ENCODE data around the gene HM13. TPM values are rescaled to one million over a fixed set of nuclear protein-coding genes. Genes with fewer than 3 reads are reported as not detected.

HM13 gene
- total and polyA plus RNA-seq, 2 of the 13 experiments (the other 11 are each of a cell fraction or from before 2014, with no cell fraction given), result 118 to 243 TPM

- TF ChIP-seq ZNF430 (CRISPR knock-in tag; IDR thresholded peaks at IDR 0.05), result peak; percentile 95
- TF ChIP-seq TSC22D2 (CRISPR knock-in tag; IDR thresholded peaks at IDR 0.05; ENCODE audit: borderline replicate concordance), result peak; percentile 81; the same call in 1 of the 2 replicates
- no peak; the same call in none of the 2 replicates for TF ChIP-seq GLI4 (CRISPR knock-in tag; IDR thresholded peaks at IDR 0.05; ENCODE audit: borderline replicate concordance)
- no peak for TF ChIP-seq ZNF432 (CRISPR knock-in tag; IDR thresholded peaks at IDR 0.05; ENCODE audit: borderline replicate concordance)
- 0 out of 2 replicates have a peak, but pooled peaks have one; percentile 66 for TF ChIP-seq FOXM1 (CRISPR knock-in tag; IDR thresholded peaks at IDR 0.05)
- peak; percentile 67; the same call in 1 of the 2 replicates for TF ChIP-seq PBX3 (CRISPR knock-in tag; IDR thresholded peaks at IDR 0.05; ENCODE audit: borderline replicate concordance)
- no peak for TF ChIP-seq ZNF382 (CRISPR knock-in tag; IDR thresholded peaks at IDR 0.05; ENCODE audit: borderline replicate concordance)
- TF ChIP-seq ZNF674 (CRISPR knock-in tag; IDR thresholded peaks at IDR 0.05; ENCODE audit: low read depth), result peak; percentile 97; the same call in 1 of the 2 replicates
- TF ChIP-seq, protein P1, sequence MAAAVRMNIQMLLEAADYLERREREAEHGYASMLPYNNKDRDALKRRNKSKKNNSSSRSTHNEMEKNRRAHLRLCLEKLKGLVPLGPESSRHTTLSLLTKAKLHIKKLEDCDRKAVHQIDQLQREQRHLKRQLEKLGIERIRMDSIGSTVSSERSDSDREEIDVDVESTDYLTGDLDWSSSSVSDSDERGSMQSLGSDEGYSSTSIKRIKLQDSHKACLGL (CRISPR knock-in tag; IDR thresholded peaks at IDR 0.05), result peak; percentile 99
- TF ChIP-seq ZBTB21 (CRISPR knock-in tag; IDR thresholded peaks at IDR 0.05), result 0 out of 2 replicates have a peak, but pooled peaks have one; percentile 11
- peak; percentile 97 for TF ChIP-seq TGIF2 (CRISPR knock-in tag; IDR thresholded peaks at IDR 0.05)
- TF ChIP-seq AGO1 (IDR thresholded peaks at IDR 0.05; ENCODE audit: low read depth, low read length, poor library complexity, severe bottlenecking), result peak; percentile 59
- peak; percentile 96 for TF ChIP-seq ZNF776 (CRISPR knock-in tag; IDR thresholded peaks at IDR 0.05)
- TF ChIP-seq ZNF839 (CRISPR knock-in tag; IDR thresholded peaks at IDR 0.05; ENCODE audit: borderline replicate concordance), result peak; percentile 79; the same call in 1 of the 2 replicates
- TF ChIP-seq, protein P2, sequence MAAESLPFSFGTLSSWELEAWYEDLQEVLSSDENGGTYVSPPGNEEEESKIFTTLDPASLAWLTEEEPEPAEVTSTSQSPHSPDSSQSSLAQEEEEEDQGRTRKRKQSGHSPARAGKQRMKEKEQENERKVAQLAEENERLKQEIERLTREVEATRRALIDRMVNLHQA (CRISPR knock-in tag; IDR thresholded peaks at IDR 0.05), result peak; percentile 28; the same call in 1 of the 2 replicates
- peak; percentile 87 for TF ChIP-seq HDAC2 (CRISPR knock-in tag; IDR thresholded peaks at IDR 0.05)
- TF ChIP-seq BORCS8-MEF2B (CRISPR knock-in tag; IDR thresholded peaks at IDR 0.05), result peak; percentile 71
- TF ChIP-seq FOSL2 (CRISPR knock-in tag; IDR thresholded peaks at IDR 0.05), result peak; percentile 63
- TF ChIP-seq ELF4 (CRISPR knock-in tag; IDR thresholded peaks at IDR 0.05; ENCODE audit: borderline replicate concordance), result peak; percentile 5; the same call in 1 of the 2 replicates
- peak; percentile 81; the same call in 1 of the 2 replicates for TF ChIP-seq NR1H2 (CRISPR knock-in tag; IDR thresholded peaks at IDR 0.05; ENCODE audit: borderline replicate concordance, low read depth)
- peak; percentile 85; the same call in 1 of the 2 replicates for TF ChIP-seq ETV6 (CRISPR knock-in tag; conservative IDR thresholded peaks at IDR 0.05)
- TF ChIP-seq ZNF800 (CRISPR knock-in tag; IDR thresholded peaks at IDR 0.05), result peak; percentile 98
- peak; percentile 99 for TF ChIP-seq EED (CRISPR knock-in tag; IDR thresholded peaks at IDR 0.05)
- peak; percentile 94 for TF ChIP-seq ZNF883 (CRISPR knock-in tag; IDR thresholded peaks at IDR 0.05; ENCODE audit: not compliant biosample characterization)
- TF ChIP-seq SNAI1 (CRISPR knock-in tag; IDR thresholded peaks at IDR 0.05; ENCODE audit: borderline replicate concordance), result no peak; the same call in 1 of the 2 replicates
Observed at GRCh38 chr20:31514154-31515071, at the start of gene HM13 (continued).

Measured in HepG2 (cell line).